Stomach (tissue), 4 donors: ENCODE results near the gene DNAI7.

Experiments used
- POLR2A ChIP-seq, 4 donors: fragments of 450-650 bp; IDR thresholded peaks; one replicate each; pipeline ENCODE4 v1.6.1; 2016; ENCODE audit warnings: antibody characterized with exemption in 4 of 4, control low read depth in 2 of 4, mild to moderate bottlenecking in 1 of 4, moderate library complexity in 1 of 4
- POLR2AphosphoS5 ChIP-seq, 3 donors: sonication (generic); formaldehyde crosslinking; IDR thresholded peaks; one replicate each; pipeline ENCODE4 v1.6.1; 2016; ENCODE audit warnings: antibody characterized with exemption in 3 of 3
- TF ChIP-seq, protein P1 (sequence below), 7 experiments: fragments of 450-650 bp in 4 of 7; fragments of 200-600 bp in 3 of 7; sonication (generic) in 3 of 7; IDR thresholded peaks; one replicate each; pipeline ENCODE4 v1.5.1; 2016 to 2019; ENCODE audit warnings: antibody characterized with exemption in 7 of 7, control low read depth in 2 of 7, mild to moderate bottlenecking in 1 of 7

GRCh38 chr12:25131270-25131669 is 63.7 kb downstream of the DNAI7 start:
- TF ChIP-seq, protein P1, sequence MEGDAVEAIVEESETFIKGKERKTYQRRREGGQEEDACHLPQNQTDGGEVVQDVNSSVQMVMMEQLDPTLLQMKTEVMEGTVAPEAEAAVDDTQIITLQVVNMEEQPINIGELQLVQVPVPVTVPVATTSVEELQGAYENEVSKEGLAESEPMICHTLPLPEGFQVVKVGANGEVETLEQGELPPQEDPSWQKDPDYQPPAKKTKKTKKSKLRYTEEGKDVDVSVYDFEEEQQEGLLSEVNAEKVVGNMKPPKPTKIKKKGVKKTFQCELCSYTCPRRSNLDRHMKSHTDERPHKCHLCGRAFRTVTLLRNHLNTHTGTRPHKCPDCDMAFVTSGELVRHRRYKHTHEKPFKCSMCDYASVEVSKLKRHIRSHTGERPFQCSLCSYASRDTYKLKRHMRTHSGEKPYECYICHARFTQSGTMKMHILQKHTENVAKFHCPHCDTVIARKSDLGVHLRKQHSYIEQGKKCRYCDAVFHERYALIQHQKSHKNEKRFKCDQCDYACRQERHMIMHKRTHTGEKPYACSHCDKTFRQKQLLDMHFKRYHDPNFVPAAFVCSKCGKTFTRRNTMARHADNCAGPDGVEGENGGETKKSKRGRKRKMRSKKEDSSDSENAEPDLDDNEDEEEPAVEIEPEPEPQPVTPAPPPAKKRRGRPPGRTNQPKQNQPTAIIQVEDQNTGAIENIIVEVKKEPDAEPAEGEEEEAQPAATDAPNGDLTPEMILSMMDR (IDR thresholded peaks at IDR 0.05) = no peak
- TF ChIP-seq POLR2AphosphoS5 (IDR thresholded peaks at IDR 0.05) = no peak
- no peak for TF ChIP-seq POLR2A (IDR thresholded peaks at IDR 0.05)
